D721Med (cell line): Measurements from ENCODE around the gene PPP2R2D.

Source experiments
- DNase-seq: peaks from one replicate; pipeline ENCODE4 v3.0.0; 2011; ENCODE audit warnings: low spot score; ENCODE audit not compliant: insufficient read length
- FAIRE-seq: peaks from 2 replicates; lab custom pipeline; 2011; peaks lifted over from hg19 to GRCh38; lab: Jason Lieb, UNC
- CTCF ChIP-seq: IDR thresholded peaks from 2 replicates; pipeline ENCODE4 v1.5.1; 2012; ENCODE audit warnings: mild to moderate bottlenecking, control low read depth; ENCODE audit not compliant: insufficient read depth; ENCODE audit errors: missing control alignments

Gene PPP2R2D

GRCh38 chr10:132003282-132003924 lies 102.6 kb downstream of the PPP2R2D start:
- DNase-seq, result no peak
- TF ChIP-seq CTCF, result no peak
- FAIRE-seq, result no peak

- no peak for TF ChIP-seq CTCF
- DNase-seq (no peak), FAIRE-seq (no peak)
These were observed 103.2 kb downstream of the PPP2R2D start for GRCh38 chr10:132004052-132004451.

DNA sequence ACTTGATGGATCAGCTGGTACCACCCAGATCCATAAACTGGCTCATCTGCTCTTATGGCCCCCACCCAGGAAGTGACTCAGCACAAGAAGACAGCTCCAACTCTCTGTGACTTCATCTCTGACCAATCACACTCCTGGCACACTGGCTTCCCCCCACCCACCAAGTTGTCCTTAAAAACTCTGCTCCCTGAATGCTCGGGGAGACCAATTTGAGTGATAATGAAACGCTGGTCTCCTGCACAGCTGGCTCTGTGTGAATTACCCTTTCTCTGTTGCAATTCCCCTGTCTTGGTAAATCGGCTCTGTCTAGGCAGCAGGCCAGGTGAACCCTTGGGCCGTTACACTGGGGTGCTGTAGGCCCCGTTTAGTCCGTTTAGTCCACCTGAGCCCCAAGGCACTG lies 104.3 kb downstream of the PPP2R2D start:
- DNase-seq, result no peak

DNA sequence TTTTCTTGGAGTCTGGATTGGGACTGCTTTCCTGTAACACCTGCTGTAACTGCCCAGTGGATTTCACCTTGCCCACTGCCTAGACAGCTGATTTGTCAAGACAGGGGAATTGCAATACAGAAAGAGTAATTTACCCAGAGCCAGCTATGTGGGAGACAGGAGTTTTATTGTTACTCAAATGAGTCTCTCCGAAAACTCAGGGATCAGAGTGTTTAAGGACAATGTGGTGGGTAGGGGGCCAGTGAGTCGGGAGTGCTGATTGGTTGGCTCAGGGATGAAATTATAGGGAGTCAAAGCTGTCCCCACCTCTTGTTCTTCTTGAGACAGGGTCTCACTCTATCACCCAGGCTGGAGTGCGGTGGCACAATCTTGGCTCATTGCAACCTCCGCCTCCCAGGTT lies 106.2 kb downstream of the PPP2R2D start:
- TF ChIP-seq CTCF, result no peak
- no peak for FAIRE-seq
- DNase-seq, result no peak

More for the DNA sequence above, 104.3 kb downstream of the PPP2R2D start:
- FAIRE-seq, result no peak
- no peak for TF ChIP-seq CTCF

DNA sequence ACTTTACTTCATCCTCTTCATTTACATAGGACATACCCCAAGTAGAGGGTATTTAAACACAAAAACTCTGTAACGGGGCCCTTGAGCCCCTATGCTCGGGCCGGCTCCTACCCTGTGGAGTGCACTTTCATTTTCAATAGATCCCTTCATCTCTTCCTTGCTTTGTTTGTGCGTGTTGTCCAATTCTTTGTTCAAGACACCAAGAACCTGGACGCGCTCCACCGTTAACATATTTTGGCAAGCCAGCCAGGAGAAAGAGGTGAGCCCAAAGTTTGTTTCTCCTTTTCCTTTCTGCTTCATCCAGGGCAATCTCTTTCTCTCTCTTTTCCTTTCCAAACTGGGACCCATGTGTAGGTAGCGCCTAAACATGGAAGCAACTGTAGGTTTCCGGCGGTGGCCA lies 106.9 kb downstream of the PPP2R2D start:
- no peak for TF ChIP-seq CTCF
- FAIRE-seq, result no peak
- no peak for DNase-seq
